Nephron (organoid): ENCODE data around the gene PHOSPHO1.

Source experiments
- H3K27ac Mint-ChIP-seq, 3 experiments: 2 replicates each; pipeline ENCODE4 v1.8.0; 2020; ENCODE audit warnings: mixed read lengths in 3 of 3, mild to moderate bottlenecking in 2 of 3, moderate library complexity in 1 of 3
- H3K27me3 Mint-ChIP-seq: 2 replicates; pipeline ENCODE4 v1.8.0; 2021; ENCODE audit warnings: low read depth, mild to moderate bottlenecking, moderate library complexity, mixed read lengths
- H3K36me3 Mint-ChIP-seq: 2 replicates; pipeline ENCODE4 v1.8.0; 2020; ENCODE audit warnings: low read depth, mixed read lengths
- H3K4me1 Mint-ChIP-seq: 2 replicates; pipeline ENCODE4 v1.8.0; 2020; ENCODE audit warnings: mixed read lengths
- H3K4me3 Mint-ChIP-seq, 3 experiments: 2 replicates each; pipeline ENCODE4 v1.8.0; 2020; ENCODE audit warnings: mild to moderate bottlenecking in 3 of 3, mixed read lengths in 3 of 3, moderate library complexity in 2 of 3
- H3K9me3 Mint-ChIP-seq: 2 replicates; pipeline ENCODE4 v1.8.0; 2020; ENCODE audit warnings: mixed read lengths
- CTCF ChIP-seq, 3 experiments: fragments of 200-600 bp; sonication (generic); IDR thresholded peaks; one replicate each; pipeline ENCODE4 v1.5.0; 2021; ENCODE audit warnings: antibody characterized with exemption in 3 of 3; ENCODE audit not compliant: unreplicated experiment in 3 of 3

PHOSPHO1 gene

DNA sequence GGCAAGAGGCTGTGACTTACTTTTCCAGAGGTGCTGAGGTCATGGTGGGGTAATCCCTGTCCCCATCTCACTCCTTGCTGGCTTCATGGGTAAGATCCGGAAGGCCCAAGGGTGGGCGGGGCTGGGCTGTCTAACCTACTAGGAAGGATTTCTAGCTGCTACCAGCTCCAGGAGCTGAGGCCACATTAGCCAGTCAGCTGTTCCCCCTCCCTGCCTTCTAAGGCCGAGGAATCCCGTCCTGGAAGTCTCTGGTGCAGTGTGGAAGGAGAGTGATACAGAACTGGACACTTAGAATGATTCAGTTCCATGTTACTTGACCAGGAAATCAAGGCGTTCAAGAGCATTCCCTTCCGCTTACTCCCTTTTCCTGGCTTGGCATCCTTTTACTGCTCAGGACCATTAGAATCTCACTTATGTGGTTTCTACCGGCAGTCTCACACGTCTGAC, 29.1 kb downstream of the PHOSPHO1 start:
- Mint-ChIP-seq H3K27me3 (peaks cover 16% of the 10 kb centered on the region), H3K27ac (no peak overlapping the region), H3K4me1 (no peaks in the 10 kb centered on the region), H3K4me3 (no peak overlapping the region), H3K9me3 (no peaks in the 10 kb centered on the region), H3K36me3 (no peaks in the 10 kb centered on the region)
- no peak for TF ChIP-seq CTCF (IDR thresholded peaks at IDR 0.05; ENCODE audit: unreplicated experiment in 3 of 3)

- no peak for TF ChIP-seq CTCF (IDR thresholded peaks at IDR 0.05; ENCODE audit: unreplicated experiment in 3 of 3)
- Mint-ChIP-seq H3K36me3 (no peaks in the 10 kb centered on the region), H3K9me3 (no peaks in the 10 kb centered on the region), H3K4me1 (no peaks in the 10 kb centered on the region), H3K27ac (no peak overlapping the region), H3K4me3 (no peak overlapping the region), H3K27me3 (peaks cover 16% of the 10 kb centered on the region)
These were observed 30.0 kb downstream of the PHOSPHO1 start for GRCh38 chr17:49200423-49201083.

DNA sequence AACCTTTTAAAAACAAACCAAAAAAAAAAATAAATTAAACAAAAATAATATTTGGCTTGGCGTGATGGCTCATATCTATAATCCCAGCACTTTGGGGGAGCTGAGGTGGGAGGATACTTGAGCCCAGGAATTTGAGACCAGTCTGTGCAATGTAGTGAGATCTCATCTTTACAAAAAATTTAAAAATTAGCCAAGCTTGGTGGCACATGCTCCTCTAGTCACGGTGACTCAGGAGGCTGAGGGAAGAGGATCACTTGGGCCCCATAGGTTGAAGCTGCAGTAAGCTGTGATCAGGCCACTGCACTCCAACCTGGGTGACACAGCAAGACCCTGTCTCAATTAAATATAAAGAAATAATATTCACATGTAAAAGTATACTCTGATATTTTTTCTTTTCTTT, 32.4 kb downstream of the PHOSPHO1 start:
- Mint-ChIP-seq H3K27me3 (peaks cover 9% of the 10 kb centered on the region), H3K36me3 (no peaks in the 10 kb centered on the region), H3K27ac (no peak overlapping the region), H3K9me3 (no peaks in the 10 kb centered on the region), H3K4me1 (no peaks in the 10 kb centered on the region), H3K4me3 (no peak overlapping the region)
- no peak for TF ChIP-seq CTCF (IDR thresholded peaks at IDR 0.05; ENCODE audit: unreplicated experiment in 3 of 3)

- Mint-ChIP-seq H3K4me3 (no peak overlapping the region), H3K4me1 (no peaks in the 10 kb centered on the region), H3K9me3 (no peaks in the 10 kb centered on the region), H3K27me3 (peaks cover 8% of the 10 kb centered on the region), H3K27ac (no peak overlapping the region), H3K36me3 (no peaks in the 10 kb centered on the region)
- no peak for TF ChIP-seq CTCF (IDR thresholded peaks at IDR 0.05; ENCODE audit: unreplicated experiment in 3 of 3)
These were observed 33.1 kb downstream of the PHOSPHO1 start for GRCh38 chr17:49197346-49197998.

DNA sequence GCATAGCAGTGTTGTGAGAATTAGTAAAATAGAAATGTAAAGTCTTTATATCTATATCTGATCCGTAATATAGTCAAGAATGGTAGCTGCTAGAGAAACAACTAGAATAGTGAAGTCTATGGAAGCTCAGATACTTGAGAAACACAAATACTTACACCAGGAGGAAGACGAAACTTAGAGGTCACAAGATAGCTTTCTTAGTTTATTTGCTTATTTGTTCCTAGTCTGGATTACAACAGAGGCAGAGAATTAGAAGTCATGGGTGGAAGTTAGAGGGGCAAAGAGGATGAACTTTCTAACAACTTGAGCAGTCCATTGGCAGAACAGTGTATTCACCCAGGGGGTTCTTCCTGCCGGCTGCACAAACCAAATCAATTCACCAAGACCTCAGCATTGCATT, 34.1 kb downstream of the PHOSPHO1 start:
- no peak overlapping the region for H3K4me3 Mint-ChIP-seq
- H3K4me1 Mint-ChIP-seq, result no peaks in the 10 kb centered on the region
- no peaks in the 10 kb centered on the region for H3K9me3 Mint-ChIP-seq
- peaks cover 4% of the 10 kb centered on the region for H3K27me3 Mint-ChIP-seq
- no peaks in the 10 kb centered on the region for H3K36me3 Mint-ChIP-seq
- no peak for TF ChIP-seq CTCF (IDR thresholded peaks at IDR 0.05; ENCODE audit: unreplicated experiment in 3 of 3)
- no peak overlapping the region for H3K27ac Mint-ChIP-seq

- H3K4me3 Mint-ChIP-seq, result no peak overlapping the region
These were observed 34.8 kb downstream of the PHOSPHO1 start for GRCh38 chr17:49195751-49196150.

More at GRCh38 chr17:49195751-49196150, 34.8 kb downstream of the PHOSPHO1 start:
- no peak overlapping the region for H3K27ac Mint-ChIP-seq
- no peaks in the 10 kb centered on the region for H3K4me1 Mint-ChIP-seq
- no peaks in the 10 kb centered on the region for H3K36me3 Mint-ChIP-seq
- no peak for TF ChIP-seq CTCF (IDR thresholded peaks at IDR 0.05; ENCODE audit: unreplicated experiment in 3 of 3)
- no peaks in the 10 kb centered on the region for H3K9me3 Mint-ChIP-seq
- H3K27me3 Mint-ChIP-seq, result peaks cover 4% of the 10 kb centered on the region
